Fibroblast of peridontal ligament (primary cell): ENCODE data around the gene PPP1R12C.

ENCODE experiments used
- DNase-seq: peaks from one replicate; pipeline ENCODE4 v3.0.0-alpha.2; 2010; ENCODE audit errors: extremely low read depth

The PPP1R12C gene

DNA sequence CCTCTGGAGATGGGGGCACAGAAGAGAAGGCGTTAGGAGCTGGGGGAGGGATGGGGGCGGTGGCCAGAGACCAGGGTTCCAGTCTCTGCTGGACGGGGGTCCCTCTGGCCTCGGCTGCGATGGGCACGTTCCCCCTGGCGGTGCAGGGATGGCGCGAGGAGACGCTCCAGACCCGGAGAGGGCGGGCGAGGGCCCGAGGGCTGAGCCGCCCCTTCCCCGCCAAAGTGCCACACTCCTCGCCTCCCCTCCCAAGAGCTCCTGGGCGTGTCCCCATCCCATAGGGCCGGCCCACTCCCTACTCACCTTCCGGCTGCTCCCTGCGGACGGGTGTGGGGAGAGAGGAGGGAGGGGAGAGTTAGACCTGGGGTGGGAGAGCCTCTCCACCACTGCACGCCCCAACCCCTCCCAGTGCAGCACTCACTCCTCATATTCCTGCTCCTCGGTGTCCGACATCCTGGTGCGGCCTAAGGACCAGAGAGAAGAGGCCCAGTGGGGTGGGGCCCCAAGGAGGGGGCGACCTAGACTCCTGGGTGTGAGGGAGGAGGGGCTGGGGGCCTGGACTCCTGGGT, 29.4 kb upstream of the PPP1R12C start:
- DNase-seq, result no peak

DNA sequence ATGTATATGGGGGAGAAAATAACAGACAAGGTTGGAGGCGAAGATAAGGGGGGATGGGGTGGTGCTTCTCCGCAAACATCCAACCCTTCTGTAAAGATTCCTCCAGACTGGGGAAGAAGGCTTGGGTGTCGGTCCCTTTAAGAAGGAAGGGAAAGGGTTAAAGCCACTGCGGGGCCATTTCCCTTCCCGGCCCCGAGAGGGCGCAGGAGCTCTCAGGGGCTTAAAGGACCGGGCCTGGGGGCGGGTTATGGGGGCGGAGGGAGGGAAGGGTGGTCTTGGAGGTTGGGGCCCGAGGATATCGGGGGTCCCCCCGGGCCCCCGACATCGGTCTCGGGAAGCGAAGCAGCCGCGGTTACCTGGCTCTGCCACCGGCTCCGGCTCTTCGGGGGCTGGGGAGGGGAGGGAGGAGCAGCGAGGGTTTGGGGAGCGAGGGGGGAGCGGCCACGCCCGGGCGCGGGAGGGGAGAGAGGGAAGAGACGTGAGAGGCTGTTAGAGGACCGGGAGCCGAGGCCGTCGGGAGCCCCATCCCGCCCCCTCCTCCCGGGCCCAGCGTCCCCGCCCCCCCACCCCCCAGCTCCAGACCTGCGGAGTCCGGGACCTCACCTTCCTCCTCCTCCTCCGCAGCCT, 28.8 kb upstream of the PPP1R12C start:
- DNase-seq, result no peak

GRCh38 chr19:55145232-55145631, 27.8 kb upstream of the PPP1R12C start:
- DNase-seq, result no peak

- DNase-seq, result no peak
Measured at GRCh38 chr19:55141696-55142095, 24.3 kb upstream of the PPP1R12C start.

DNA sequence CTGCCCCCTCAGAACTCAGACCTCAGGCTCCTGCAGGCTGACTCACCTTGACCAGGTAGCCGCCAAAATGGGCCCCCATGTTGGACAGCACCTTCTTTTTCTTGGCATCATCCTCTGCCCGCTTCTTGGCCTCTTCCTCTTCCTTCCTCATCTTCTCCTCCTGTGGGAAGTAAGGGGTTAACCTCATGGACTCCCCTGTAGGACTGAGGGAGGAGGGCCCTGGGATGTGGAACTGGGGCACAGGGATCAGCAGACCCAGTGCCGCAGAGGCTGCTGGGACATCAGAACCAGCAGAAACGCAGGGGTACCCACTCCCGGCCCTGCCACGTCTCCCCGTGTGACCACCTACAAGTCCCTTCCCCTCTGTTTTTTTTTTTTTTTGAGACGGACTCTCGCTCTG, 20.5 kb upstream of the PPP1R12C start:
- DNase-seq, result no peak

DNA sequence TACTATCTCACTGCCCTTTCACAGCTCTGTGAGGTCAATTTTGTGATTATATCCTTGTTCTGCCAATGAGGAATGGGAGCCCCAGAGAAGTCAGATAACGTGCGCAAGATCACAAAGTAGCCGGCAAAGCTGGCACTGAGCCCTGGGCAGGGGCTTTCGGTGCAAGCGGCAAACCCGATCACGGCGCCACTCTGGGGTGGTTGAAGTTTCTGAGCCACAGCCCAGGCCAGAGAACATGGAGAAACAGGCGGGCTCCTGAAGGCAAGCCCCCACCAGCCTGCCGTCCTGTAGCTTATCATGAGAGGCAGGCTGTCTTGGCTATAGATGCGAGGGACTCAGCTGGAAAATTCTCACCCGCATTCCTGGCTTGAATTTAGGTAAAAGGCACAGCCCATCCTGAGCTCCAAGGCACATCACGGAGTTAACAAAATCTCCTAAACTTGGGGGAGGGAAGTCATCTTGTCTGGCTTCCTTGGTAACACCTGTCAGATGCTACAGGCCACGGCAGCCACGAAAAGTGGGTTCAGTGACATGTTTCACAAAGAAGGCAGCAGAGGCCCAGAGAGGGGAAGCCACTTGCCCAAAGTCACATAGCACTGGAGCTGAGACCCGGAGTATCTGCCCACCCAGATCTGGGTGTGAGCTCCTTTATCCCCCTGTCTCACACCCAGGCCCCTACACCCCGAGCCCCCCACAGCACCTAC, 19.1 kb upstream of the PPP1R12C start:
- DNase-seq, result no peak

- DNase-seq, result no peak
Measured at GRCh38 chr19:55134736-55135135, 17.3 kb upstream of the PPP1R12C start.

DNA sequence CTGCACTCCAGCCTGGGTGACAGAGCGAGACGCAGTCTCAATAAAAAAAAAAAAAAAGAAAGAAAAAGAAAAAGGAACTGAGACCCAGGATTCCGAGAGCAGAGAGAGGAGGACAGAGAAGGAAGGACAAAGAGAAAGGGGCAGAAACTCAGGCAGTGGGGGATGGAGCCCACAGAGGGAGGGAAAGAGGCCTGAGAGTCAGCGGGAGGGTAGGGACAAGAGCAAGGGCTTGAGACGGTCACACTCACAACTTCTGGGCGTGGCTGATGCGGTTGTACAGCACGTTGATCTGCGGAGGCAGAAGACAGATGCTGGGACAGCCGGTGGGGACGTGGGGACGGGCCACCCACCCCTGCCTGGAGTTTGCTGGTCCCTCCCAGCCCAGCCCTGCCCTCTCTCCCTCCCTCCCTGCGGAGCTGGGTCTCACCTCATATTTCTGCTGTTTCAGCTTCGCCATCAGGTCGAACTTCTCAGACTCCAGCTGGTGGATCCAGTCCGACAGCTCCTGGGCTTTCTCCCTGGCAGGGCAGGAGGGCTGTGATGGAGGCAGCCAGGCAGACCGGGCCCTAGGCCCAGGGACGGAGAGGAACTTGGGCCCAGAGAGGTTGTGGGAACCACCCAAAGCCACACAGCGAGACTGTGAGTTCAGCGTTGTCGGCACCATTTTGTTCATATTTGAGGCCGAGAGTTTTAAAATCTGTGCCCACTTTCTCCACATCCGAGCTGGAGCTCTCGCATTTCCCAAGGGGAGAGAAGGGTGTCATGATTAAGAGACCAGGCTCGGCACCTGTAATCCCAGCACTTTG, 16.4 kb upstream of the PPP1R12C start:
- no peak for DNase-seq

DNA sequence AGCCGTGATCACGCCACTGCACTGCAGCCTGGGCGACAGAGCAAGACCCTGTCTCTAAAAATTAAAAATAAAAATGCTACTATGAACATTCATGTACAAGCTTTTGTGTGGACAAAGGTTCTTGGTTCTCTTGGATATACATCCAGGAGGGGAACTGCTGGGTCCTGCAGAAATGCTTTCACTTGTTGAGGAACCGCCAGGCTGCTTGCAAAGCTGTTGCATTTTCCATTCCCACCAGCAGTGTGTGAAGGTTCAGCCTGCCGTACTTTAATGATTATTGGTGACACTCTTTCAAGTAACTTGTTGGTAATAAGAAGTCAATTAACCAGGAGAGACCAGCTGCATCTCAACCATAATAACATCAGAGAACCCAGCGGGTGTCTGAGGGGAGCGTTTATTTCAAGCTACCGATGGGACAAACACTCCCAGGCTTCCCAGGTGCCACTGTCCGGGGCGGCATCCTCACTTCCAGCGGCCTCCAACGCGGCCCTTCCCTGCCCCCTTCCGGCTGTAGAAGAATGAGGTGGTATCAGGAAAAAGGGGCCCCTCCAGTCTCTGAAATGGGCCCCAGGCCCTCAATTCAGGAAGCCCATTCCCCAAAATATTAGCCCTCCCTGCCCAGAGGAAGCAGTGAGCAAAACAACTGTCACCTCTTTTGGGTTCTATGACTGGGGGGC, 15.2 kb upstream of the PPP1R12C start:
- DNase-seq, result no peak

- peak; percentile 56 for DNase-seq
Measured at GRCh38 chr19:55131421-55131820, 14.0 kb upstream of the PPP1R12C start.

GRCh38 chr19:55119053-55119452, 1.6 kb upstream of the PPP1R12C start:
- DNase-seq, result no peak

DNA sequence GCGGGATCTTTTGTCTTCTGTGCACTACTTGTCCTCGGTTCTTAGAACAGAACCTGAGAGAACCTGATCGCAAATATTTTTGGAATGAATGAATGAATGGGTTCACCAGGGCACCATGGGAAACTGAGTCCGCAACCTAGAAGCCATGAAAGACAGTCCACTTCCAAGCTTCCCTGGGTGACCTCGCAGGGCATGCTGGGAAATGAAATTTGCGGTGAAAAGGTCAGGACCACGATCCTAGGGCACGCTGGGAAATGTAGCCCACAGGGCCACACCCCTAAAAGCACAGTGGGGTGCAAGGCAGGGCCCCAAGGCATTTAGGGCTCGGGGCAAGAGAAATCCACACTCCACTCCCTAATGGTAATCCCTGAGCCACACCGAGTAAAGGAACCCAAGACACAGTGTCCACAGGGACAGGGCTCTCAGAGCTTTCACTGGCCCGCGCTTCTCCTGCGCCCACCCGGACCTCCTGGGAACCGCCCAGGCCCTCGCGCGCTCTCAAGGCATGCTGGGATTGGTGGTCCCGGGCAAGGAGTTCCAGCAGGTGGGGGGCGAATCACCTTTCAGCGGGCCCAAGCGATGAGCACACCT, 1.1 kb upstream of the PPP1R12C start:
- DNase-seq, result peak; percentile 35

- peak; percentile 97 for DNase-seq
Measured at GRCh38 chr19:55117663-55118391, 390 bp upstream of the PPP1R12C start.

DNA sequence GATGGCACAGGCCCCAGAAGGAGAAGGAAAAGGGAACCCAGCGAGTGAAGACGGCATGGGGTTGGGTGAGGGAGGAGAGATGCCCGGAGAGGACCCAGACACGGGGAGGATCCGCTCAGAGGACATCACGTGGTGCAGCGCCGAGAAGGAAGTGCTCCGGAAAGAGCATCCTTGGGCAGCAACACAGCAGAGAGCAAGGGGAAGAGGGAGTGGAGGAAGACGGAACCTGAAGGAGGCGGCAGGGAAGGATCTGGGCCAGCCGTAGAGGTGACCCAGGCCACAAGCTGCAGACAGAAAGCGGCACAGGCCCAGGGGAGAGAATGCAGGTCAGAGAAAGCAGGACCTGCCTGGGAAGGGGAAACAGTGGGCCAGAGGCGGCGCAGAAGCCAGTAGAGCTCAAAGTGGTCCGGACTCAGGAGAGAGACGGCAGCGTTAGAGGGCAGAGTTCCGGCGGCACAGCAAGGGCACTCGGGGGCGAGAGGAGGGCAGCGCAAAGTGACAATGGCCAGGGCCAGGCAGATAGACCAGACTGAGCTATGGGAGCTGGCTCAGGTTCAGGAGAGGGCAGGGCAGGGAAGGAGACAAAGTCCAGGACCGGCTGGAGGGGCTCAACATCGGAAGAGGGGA, 1.1 kb downstream of the PPP1R12C start:
- peak; percentile 61 for DNase-seq

GRCh38 chr19:55115446-55116065, 1.9 kb downstream of the PPP1R12C start:
- DNase-seq, result no peak

GRCh38 chr19:55114566-55115145, 2.8 kb downstream of the PPP1R12C start:
- no peak for DNase-seq

GRCh38 chr19:55113570-55114039, 3.8 kb downstream of the PPP1R12C start:
- peak; percentile 92 for DNase-seq

DNA sequence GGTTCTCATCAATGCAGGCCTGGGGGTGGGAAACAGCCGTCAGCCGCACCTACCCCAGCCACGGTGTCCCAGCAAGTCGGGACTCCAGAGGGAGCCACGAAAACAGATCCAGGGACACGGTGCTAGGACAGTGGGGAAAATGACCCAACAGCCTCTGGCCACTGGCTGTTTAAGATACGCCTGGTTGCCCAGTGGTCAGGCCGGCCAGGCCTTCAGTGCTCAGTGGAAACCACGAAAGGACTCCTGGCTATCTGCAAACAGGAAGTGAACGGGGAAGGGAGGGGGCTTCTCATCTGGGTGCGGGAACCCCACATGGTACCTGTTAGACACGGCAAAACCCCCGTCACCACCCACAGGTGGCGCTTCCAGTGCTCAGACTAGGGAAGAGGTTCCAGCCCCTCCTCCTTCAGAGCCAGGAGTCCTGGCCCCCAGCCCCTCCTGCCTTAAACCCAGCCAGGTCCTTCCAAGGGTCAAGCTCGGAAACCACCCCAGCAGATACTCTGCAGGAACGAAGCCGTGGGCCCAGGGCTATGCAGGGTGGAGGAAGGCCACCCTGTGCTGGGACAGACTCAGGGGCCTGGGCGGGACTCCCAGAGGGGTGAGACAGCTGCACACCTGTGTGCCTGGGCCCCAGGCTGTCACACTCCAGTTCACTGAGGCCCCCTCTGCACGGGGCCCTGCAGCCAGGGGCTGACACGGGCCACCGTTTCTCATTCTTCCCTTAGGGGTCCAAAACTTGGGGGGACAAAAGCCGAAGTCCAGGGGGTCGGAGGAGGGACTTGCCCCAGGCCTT, 4.5 kb downstream of the PPP1R12C start:
- no peak for DNase-seq
